ENCODE measurements around the gene SHANK1. TPM values are rescaled to one million over a fixed set of nuclear protein-coding genes. Genes with fewer than 3 reads are reported as not detected.

SHANK1 gene
- total and polyA plus RNA-seq, 2 donors from 2014 or later (not counting 2 experiments from before 2014, with no cell fraction given) = 0.15 to 0.21 TPM

Other genes with a start within 250 kb of the SHANK1 start
- 69.5 and 74.2 TPM in 2 replicates for gene EMC10, start 243.3 kb downstream of the SHANK1 start, total RNA-seq
- gene EMC10, start 243.3 kb downstream of the SHANK1 start, polyA plus RNA-seq = 77.9 and 84.6 TPM in 2 replicates
- 0.85 and 0.95 TPM in 2 replicates for gene GARIN5A, start 243.0 kb downstream of the SHANK1 start, total RNA-seq
- gene GARIN5A, start 243.0 kb downstream of the SHANK1 start, polyA plus RNA-seq = 0.76 and 1.1 TPM in 2 replicates
- 36.5 and 51.0 TPM in 2 replicates for gene JOSD2, start 208.6 kb downstream of the SHANK1 start, total RNA-seq
- gene JOSD2, start 208.6 kb downstream of the SHANK1 start, polyA plus RNA-seq = 69.8 and 94.1 TPM in 2 replicates
- not detected in 2 replicates for gene ASPDH, start 205.9 kb downstream of the SHANK1 start, total RNA-seq
- gene ASPDH, start 205.9 kb downstream of the SHANK1 start, polyA plus RNA-seq = not detected in 2 replicates
- not detected in 2 replicates for gene LRRC4B, start 151.4 kb downstream of the SHANK1 start, total RNA-seq
- gene LRRC4B, start 151.4 kb downstream of the SHANK1 start, polyA plus RNA-seq = not detected in 2 replicates
- gene SYT3, start 79.9 kb downstream of the SHANK1 start, total RNA-seq = not detected in 2 replicates
- gene SYT3, start 79.9 kb downstream of the SHANK1 start, polyA plus RNA-seq = not detected in 2 replicates
- gene C19orf81, start 70.4 kb downstream of the SHANK1 start, total RNA-seq = not detected in 2 replicates
- 0.21 TPM in 1 of 2 replicates, not detected in the other for gene C19orf81, start 70.4 kb downstream of the SHANK1 start, polyA plus RNA-seq
- gene CLEC11A, start 3.6 kb upstream of the SHANK1 start, total RNA-seq = 1.7 and 2.1 TPM in 2 replicates
- 3.0 and 4.9 TPM in 2 replicates for gene CLEC11A, start 3.6 kb upstream of the SHANK1 start, polyA plus RNA-seq
- not detected in 2 replicates for gene GPR32, start 50.7 kb upstream of the SHANK1 start, total RNA-seq
- not detected in 2 replicates for gene GPR32, start 50.7 kb upstream of the SHANK1 start, polyA plus RNA-seq
- gene ACP4, start 70.6 kb upstream of the SHANK1 start, total RNA-seq = not detected in 2 replicates
- gene ACP4, start 70.6 kb upstream of the SHANK1 start, polyA plus RNA-seq = not detected in 2 replicates
- gene KLK1, start 104.0 kb upstream of the SHANK1 start, total RNA-seq = 1.1 and 1.3 TPM in 2 replicates
- 3.9 and 5.0 TPM in 2 replicates for gene KLK1, start 104.0 kb upstream of the SHANK1 start, polyA plus RNA-seq
- gene KLK15, start 113.8 kb upstream of the SHANK1 start, total RNA-seq = not detected in 2 replicates
- gene KLK15, start 113.8 kb upstream of the SHANK1 start, polyA plus RNA-seq = not detected in 2 replicates
- not detected in 2 replicates for gene KLK3, start 135.1 kb upstream of the SHANK1 start, total RNA-seq
- not detected in 2 replicates for gene KLK3, start 135.1 kb upstream of the SHANK1 start, polyA plus RNA-seq
- not detected in 2 replicates for gene KLK2, start 153.6 kb upstream of the SHANK1 start, total RNA-seq
- gene KLK2, start 153.6 kb upstream of the SHANK1 start, polyA plus RNA-seq = not detected in 2 replicates
- not detected in 2 replicates for gene KLK4, start 191.6 kb upstream of the SHANK1 start, total RNA-seq
- gene KLK4, start 191.6 kb upstream of the SHANK1 start, polyA plus RNA-seq = not detected in 2 replicates
- gene KLK5, start 233.2 kb upstream of the SHANK1 start, total RNA-seq = 103 and 119 TPM in 2 replicates
- gene KLK5, start 233.2 kb upstream of the SHANK1 start, polyA plus RNA-seq = 133 and 143 TPM in 2 replicates
- gene KLK6, start 249.8 kb upstream of the SHANK1 start, total RNA-seq = 0.78 and 1.2 TPM in 2 replicates
- gene KLK6, start 249.8 kb upstream of the SHANK1 start, polyA plus RNA-seq = 0.91 and 1.2 TPM in 2 replicates

Data from foreskin keratinocyte (primary cell).